GM20431 (cell line): ENCODE measurements around the gene REXO1.

ENCODE experiments used
- in situ Hi-C: fragments of 300-500 bp; cut with MseI, MboI; formaldehyde crosslinking; loops from one replicate; pipeline ENCODE4 v1.15.0; 2020; ENCODE audit warnings: low sequenced_read_pairs; ENCODE audit not compliant: unreplicated experiment

The REXO1 gene

GRCh38 chr19:1817553-1818179, 30.6 kb downstream of the REXO1 start:
- in situ Hi-C loops = loop anchor here (10.0 kb wide), 1 partner anchor 273 kb away; no protein-coding TSS in a partner anchor

- in situ Hi-C loops = loop anchor here (10.0 kb wide), 1 partner anchor 272 kb away; no protein-coding TSS in a partner anchor
These were observed 31.6 kb downstream of the REXO1 start for GRCh38 chr19:1816530-1817298.

GRCh38 chr19:1815605-1816529, 32.4 kb downstream of the REXO1 start:
- in situ Hi-C loops = loop anchor here (10.0 kb wide), 1 partner anchor 271 kb away; no protein-coding TSS in a partner anchor

- in situ Hi-C loops = loop anchor here (10.0 kb wide), 1 partner anchor 270 kb away; no protein-coding TSS in a partner anchor
These were observed 33.3 kb downstream of the REXO1 start for GRCh38 chr19:1814833-1815604.

- in situ Hi-C loops = loop anchor here (10.0 kb wide), 1 partner anchor 270 kb away; no protein-coding TSS in a partner anchor
These were observed 33.9 kb downstream of the REXO1 start for GRCh38 chr19:1814391-1814790.

GRCh38 chr19:1813192-1814182, 34.8 kb downstream of the REXO1 start:
- in situ Hi-C loops = loop anchor here (10.0 kb wide), 1 partner anchor 269 kb away; no protein-coding TSS in a partner anchor

- in situ Hi-C loops = loop anchor here (10.0 kb wide), 1 partner anchor 268 kb away; no protein-coding TSS in a partner anchor
These were observed 35.7 kb downstream of the REXO1 start for GRCh38 chr19:1812426-1813191.

GRCh38 chr19:1811942-1812425, 36.3 kb downstream of the REXO1 start, which contains the start of gene ATP8B3:
Gene ATP8B3 (minus strand): TSS chr19:1812276. CDS start chr19:1811736, 540 bp downstream.
- in situ Hi-C loops = loop anchor here (10.0 kb wide), 1 partner anchor 267 kb away; no protein-coding TSS in a partner anchor

- in situ Hi-C loops = loop anchor here (10.0 kb wide), 1 partner anchor 267 kb away; no protein-coding TSS in a partner anchor
These were observed 36.8 kb downstream of the REXO1 start for GRCh38 chr19:1811472-1811894.

- in situ Hi-C loops = loop anchor here (10.0 kb wide), 1 partner anchor 266 kb away; no protein-coding TSS in a partner anchor
These were observed 37.7 kb downstream of the REXO1 start for GRCh38 chr19:1810439-1811160.

GRCh38 chr19:1809678-1810077, 38.6 kb downstream of the REXO1 start:
- in situ Hi-C loops = loop anchor here (10.0 kb wide), 1 partner anchor 265 kb away; no protein-coding TSS in a partner anchor

GRCh38 chr19:1808395-1808731, 39.9 kb downstream of the REXO1 start:
- in situ Hi-C loops = no loop called here

GRCh38 chr19:1807695-1808394, 40.4 kb downstream of the REXO1 start:
- in situ Hi-C loops = no loop called here

- in situ Hi-C loops = no loop called here
These were observed 41.1 kb downstream of the REXO1 start for GRCh38 chr19:1807030-1807694.
